T-helper 2 cell treated with Interferon-gamma antibody and Interleukin-4, amounts not matched to agents 100 ng/mL and 5 ng/mL, for 36 hours (primary cell): ENCODE data around the gene NCAPG2. TPM values are rescaled to one million over a fixed set of nuclear protein-coding genes. Genes with fewer than 3 reads are reported as not detected.

Experiments used
- intact Hi-C: fragments of 100-400 bp; cut with micrococcal nuclease; formaldehyde crosslinking; loops from one replicate; pipeline ENCODE4 v1.15.1; 2023
- total RNA-seq: library from RNA; stranded (reverse); gene quantifications from 2 replicates; pipeline ENCODE4 v1.2.3, GENCODE V29; 2022

The NCAPG2 gene
- total RNA-seq, 1 donor from 2014 or later: 126 TPM

DNA sequence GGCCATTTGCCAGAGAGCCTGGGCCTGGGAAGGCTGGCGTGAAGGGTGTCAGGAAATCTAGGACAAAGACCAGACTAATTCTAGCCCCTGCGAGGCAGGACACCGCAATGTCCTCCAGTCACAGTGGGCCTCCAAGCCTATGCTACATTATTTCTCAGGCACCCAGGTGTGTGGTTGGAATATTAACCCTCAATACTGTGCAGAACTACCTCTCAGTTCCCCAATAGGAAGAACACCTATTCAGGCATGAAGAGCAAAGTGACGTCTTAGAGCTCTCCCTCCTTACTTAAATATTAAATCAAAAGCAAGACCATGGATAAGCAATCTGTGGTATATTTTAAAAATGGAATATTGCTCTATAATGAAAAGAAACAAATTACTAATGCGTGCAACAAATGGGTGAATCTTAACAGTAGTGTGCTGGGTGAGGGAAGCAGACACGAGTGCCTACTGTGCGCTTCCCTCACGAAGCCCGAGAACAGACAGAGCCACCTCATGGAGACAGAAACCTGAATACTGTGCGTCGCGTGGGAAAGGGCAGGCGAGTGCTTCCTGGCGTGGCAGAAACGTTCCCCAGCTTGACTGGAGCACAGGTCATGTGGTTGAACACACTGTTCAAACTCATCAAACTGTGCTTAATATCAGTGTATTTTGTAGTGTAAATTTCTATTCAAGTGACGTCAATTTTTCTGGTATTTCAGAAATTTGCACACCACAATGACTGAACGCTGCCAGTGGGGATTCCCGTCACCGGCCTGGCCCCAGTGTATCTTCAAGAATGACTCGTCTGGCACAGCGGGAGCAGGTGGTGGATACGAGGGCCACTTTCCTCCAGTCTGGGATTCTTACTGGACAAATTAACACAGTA, 101.5 kb downstream of the NCAPG2 start:
- intact Hi-C loops: no loop called here

- intact Hi-C loops: no loop called here
These were observed 102.6 kb downstream of the NCAPG2 start for GRCh38 chr7:158602041-158602440.

DNA sequence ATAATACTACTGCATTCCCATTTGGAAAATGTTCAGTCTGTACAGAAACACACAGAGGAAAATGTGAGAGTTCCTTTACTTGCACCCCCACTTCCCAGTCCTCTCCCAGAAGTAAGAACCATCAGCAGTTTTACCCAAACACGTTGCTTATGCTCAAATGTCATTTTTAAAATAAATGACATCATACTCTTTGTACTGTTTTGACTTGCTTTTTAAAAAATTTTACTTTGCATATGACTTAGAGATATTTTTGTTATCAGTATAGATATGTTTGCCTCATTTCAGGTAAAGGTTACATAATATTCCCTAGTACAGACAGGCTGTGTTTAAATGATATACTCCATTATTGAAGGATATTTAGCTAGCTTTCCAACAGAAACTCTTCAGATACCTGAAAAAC, 103.5 kb downstream of the NCAPG2 start:
- intact Hi-C loops: no loop called here

- intact Hi-C loops: no loop called here
These were observed 107.9 kb downstream of the NCAPG2 start for GRCh38 chr7:158596745-158597144.

- intact Hi-C loops: no loop called here
These were observed 108.3 kb downstream of the NCAPG2 start for GRCh38 chr7:158596309-158596708.

DNA sequence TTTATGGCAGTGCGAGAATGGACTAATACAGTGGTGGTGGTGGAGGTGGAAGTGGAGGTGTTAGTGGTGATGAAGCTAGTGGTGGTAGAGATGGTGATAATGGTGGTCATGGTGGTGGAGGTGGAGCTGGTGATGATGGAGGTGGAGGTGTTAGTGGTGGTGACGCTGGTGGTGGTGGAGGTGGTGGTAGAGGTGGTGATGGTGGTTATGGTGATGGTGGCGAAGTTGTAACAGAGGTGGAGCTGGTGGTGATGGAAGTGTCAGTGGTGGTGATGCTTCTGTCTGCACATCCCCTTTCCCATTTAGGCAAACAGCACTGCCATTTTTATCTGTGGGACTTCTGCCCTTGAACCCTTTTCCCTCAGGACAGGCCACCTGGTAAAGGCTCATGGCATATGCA, 109.5 kb downstream of the NCAPG2 start:
- intact Hi-C loops: no loop called here

DNA sequence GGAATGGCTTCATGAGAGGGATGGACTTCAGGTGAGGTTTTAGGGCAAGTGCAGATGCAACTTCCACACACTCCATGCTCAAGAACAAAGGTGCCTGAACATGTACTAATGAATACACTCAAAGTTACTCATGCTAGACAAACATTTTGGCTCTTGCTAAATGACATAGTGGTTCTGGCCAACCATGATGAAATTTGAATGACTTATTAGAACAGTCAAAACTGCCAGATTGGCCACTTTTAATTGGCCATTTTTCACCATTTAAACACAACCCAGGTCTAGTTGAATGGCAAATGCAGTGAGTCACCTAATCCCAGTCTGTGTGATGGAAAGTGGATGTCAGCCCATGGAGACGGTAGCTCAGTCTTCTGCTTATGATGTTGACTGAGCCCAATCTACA, 112.1 kb downstream of the NCAPG2 start:
- intact Hi-C loops: no loop called here

DNA sequence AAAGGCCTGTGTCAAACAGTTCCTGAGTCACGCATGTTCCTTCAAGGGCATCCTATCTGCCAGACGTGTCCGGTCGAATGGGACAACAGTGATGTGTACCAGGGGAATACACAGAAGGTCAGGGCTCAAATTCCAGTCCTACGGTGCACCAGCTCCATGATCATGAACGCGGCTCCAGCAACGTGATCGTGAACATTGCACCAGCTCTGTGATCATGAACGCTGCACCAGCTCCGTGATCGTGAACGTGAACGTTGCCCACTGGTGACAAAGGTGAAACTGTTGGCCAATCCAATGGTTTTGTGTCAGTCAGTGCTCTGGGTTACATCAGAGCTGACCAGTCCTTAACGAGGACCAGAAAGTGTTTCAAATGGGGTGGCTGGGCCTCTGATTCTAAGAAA, 112.7 kb downstream of the NCAPG2 start:
- intact Hi-C loops: no loop called here

DNA sequence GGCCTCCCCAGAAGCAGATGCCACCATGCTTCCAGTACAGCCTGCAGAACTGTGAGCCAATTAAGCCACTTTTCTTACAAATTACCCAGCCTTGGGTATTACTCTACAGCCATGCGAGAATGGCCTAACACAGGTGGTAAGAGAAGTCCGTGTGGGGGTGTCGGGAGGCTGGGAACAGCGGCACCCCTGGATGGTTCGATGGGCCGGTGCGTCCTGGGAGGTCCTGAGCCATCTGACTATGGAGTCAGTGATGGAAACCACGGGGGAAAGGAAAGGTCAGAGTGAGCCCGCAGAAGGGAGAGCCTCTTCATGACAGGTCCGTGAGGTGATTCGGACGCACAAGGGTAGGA, 114.4 kb downstream of the NCAPG2 start:
- intact Hi-C loops: no loop called here

GRCh38 chr7:158589653-158590052, 115.0 kb downstream of the NCAPG2 start:
- intact Hi-C loops: loop anchor here (5.0 kb wide), 1 partner anchor 388 kb away; no protein-coding TSS in a partner anchor

GRCh38 chr7:158588878-158589442, 115.6 kb downstream of the NCAPG2 start:
- intact Hi-C loops: loop anchor here (5.0 kb wide), 1 partner anchor 388 kb away; no protein-coding TSS in a partner anchor

- intact Hi-C loops: loop anchor here (5.0 kb wide), 1 partner anchor 389 kb away; no protein-coding TSS in a partner anchor
These were observed 116.3 kb downstream of the NCAPG2 start for GRCh38 chr7:158588085-158588877.

GRCh38 chr7:158587162-158588084, 117.2 kb downstream of the NCAPG2 start, which contains the start of gene PTPRN2:
PTPRN2 (minus strand) TSS chr7:158587823.
- intact Hi-C loops: loop anchor here (5.0 kb wide), 1 partner anchor 390 kb away; no protein-coding TSS in a partner anchor

- intact Hi-C loops: loop anchor here (5.0 kb wide), 1 partner anchor 391 kb away; no protein-coding TSS in a partner anchor
These were observed 118.0 kb downstream of the NCAPG2 start for GRCh38 chr7:158586499-158587161.

- intact Hi-C loops: loop anchor here (5.0 kb wide), 1 partner anchor 391 kb away; no protein-coding TSS in a partner anchor
These were observed 118.7 kb downstream of the NCAPG2 start for GRCh38 chr7:158585721-158586498.

GRCh38 chr7:158584407-158584806, 120.2 kb downstream of the NCAPG2 start:
- intact Hi-C loops: no loop called here

- intact Hi-C loops: no loop called here
These were observed 120.8 kb downstream of the NCAPG2 start for GRCh38 chr7:158583810-158584209.

GRCh38 chr7:158583143-158583542, 121.5 kb downstream of the NCAPG2 start:
- intact Hi-C loops: no loop called here

DNA sequence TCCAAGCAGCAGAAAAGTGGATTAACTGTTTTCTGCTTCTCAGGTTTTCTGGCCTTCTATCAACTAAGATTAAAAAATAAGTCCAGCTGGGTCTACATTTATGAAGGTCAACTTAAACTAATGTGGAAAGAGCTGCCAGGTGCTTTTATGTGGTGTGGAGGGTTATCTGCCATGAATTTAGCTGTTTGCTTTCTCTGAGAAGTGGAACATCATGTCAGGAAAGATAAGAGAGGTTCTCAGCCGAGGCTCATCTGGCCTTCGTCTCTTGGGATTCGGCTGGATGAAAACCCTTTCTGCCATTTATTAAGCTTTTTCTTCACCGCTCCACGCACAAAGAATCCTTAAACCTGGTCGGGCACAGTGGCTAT, 122.5 kb downstream of the NCAPG2 start:
- intact Hi-C loops: no loop called here
